ENCODE measurements around the gene NDUFS6. TPM values are rescaled to one million over a fixed set of nuclear protein-coding genes. Genes with fewer than 3 reads are reported as not detected.

Gene NDUFS6
- total RNA-seq, 4 donors from 2014 or later, result 38.9 to 64.5 (median 51.2) TPM

DNA sequence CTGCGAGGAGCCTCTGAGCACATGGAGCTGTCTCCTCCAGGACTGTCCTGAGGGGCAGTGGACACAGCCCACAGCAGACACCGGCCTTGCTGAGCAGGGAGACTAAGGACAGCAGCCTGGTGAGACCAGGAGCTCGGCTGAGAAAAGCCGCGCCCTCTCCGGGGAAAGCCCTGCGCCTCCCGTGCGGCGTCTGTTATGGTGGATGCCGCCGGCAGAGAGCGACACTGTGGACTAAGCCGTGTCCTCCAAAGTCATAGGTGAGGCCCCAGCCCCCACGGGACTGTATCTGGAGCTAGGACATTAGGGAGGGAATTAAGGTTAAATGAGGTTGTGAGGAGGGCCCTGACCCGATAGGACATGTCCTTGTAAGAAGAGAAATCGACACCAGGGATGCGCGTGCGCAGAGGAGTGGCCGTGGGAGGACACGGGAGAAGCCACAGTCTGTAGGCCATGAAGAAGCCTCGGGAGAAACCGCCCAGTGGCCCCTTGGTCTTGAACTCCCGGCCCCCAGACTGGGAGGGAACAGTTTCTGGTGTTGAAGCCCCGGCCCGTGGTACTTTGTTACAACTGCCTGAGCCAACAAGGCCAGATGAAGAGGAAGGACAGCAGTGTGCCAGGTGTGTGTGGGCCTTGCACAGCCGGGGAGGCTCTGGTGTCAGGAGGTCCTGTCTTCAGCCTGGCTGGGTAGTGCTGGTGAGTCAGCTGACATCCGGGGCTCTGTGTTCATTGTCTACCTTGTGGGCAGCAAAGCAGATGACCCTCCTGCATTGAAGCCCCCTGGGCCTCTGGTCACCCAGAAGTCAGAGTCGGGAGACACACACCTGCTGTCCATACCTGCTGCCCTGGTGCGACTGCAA lies 23.7 kb upstream of the NDUFS6 start:
- DNase-seq (ENCODE audit: low spot score in 2 of 2), result peak; percentile 44 to 56
- Histone ChIP-seq H3K9me3 (no peaks in the 10 kb centered on the region), H3K4me3 (no peak overlapping the region), H3K4me1 (no peaks in the 10 kb centered on the region), H3K27me3 (no peaks in the 10 kb centered on the region), H3K27ac (no peak overlapping the region), H3K36me3 (no peaks in the 10 kb centered on the region)
- TF ChIP-seq POLR2A (IDR thresholded peaks at IDR 0.05) (no peak), POLR2AphosphoS5 (IDR thresholded peaks at IDR 0.05) (no peak), EP300 (IDR thresholded peaks at IDR 0.05) (no peak)
- TF ChIP-seq, protein P1, sequence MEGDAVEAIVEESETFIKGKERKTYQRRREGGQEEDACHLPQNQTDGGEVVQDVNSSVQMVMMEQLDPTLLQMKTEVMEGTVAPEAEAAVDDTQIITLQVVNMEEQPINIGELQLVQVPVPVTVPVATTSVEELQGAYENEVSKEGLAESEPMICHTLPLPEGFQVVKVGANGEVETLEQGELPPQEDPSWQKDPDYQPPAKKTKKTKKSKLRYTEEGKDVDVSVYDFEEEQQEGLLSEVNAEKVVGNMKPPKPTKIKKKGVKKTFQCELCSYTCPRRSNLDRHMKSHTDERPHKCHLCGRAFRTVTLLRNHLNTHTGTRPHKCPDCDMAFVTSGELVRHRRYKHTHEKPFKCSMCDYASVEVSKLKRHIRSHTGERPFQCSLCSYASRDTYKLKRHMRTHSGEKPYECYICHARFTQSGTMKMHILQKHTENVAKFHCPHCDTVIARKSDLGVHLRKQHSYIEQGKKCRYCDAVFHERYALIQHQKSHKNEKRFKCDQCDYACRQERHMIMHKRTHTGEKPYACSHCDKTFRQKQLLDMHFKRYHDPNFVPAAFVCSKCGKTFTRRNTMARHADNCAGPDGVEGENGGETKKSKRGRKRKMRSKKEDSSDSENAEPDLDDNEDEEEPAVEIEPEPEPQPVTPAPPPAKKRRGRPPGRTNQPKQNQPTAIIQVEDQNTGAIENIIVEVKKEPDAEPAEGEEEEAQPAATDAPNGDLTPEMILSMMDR (IDR thresholded peaks at IDR 0.05), result no peak
- WGBS, result 89% methylated on average over 28 of the region's 31 CpGs

GRCh38 chr5:1778138-1779020 lies 22.8 kb upstream of the NDUFS6 start:
- WGBS, result 70% methylated on average over 18 of the region's 19 CpGs
- TF ChIP-seq, protein P1 (IDR thresholded peaks at IDR 0.05), result no peak
- TF ChIP-seq EP300 (IDR thresholded peaks at IDR 0.05) (no peak), POLR2AphosphoS5 (IDR thresholded peaks at IDR 0.05) (no peak), POLR2A (IDR thresholded peaks at IDR 0.05) (no peak)
- no peaks in the 10 kb centered on the region for H3K9me3 ChIP-seq

DNA sequence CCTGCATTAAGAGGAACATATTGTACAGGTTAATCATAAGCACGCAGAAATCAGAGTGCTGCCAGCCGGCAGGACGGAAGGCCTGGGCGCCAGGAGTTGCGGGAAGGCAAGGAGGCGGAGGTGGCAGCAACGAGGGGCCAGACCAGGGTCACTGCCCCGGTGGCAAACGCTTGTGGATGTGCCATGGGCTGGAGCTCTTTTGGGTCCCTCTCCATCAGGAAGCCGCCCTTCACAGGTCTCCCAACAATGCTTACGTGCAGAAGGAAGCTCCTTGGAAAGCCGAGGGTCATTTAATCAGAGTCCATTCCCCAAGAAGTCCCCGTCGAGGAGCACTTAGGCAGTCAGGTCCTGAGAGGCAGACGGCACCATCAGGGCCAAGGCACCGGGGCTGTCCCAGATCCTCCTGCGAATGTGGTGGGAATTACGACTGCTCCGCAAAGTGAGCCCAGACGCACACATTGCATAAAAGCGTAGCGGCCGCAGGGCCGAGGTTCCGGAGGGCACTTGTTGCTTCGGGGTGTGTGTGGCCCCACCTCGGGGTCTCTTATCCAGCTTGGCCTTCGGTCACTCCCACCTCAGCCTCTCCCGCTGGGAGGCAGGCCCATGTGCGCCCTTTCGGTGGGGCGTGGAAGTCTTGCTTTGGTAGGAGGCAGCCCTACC lies 22.1 kb upstream of the NDUFS6 start:
- DNase-seq (ENCODE audit: low spot score in 2 of 2), result peak; percentile 48 to 64
- Histone ChIP-seq H3K27ac (no peak overlapping the region), H3K4me1 (no peaks in the 10 kb centered on the region), H3K9me3 (no peaks in the 10 kb centered on the region), H3K27me3 (no peaks in the 10 kb centered on the region), H3K4me3 (no peak overlapping the region), H3K36me3 (no peaks in the 10 kb centered on the region)
- TF ChIP-seq, protein P1 (IDR thresholded peaks at IDR 0.05), result no peak
- TF ChIP-seq POLR2A (IDR thresholded peaks at IDR 0.05) (no peak), POLR2AphosphoS5 (IDR thresholded peaks at IDR 0.05) (no peak), EP300 (IDR thresholded peaks at IDR 0.05) (no peak)
- 88% methylated on average over 20 of the region's 32 CpGs for WGBS

More at GRCh38 chr5:1778138-1779020, 22.8 kb upstream of the NDUFS6 start:
- Histone ChIP-seq H3K27ac (no peak overlapping the region), H3K36me3 (no peaks in the 10 kb centered on the region), H3K4me1 (no peaks in the 10 kb centered on the region), H3K4me3 (no peak overlapping the region), H3K27me3 (no peaks in the 10 kb centered on the region)
- DNase-seq (ENCODE audit: low spot score in 2 of 2), result peak; percentile 21 to 57

DNA sequence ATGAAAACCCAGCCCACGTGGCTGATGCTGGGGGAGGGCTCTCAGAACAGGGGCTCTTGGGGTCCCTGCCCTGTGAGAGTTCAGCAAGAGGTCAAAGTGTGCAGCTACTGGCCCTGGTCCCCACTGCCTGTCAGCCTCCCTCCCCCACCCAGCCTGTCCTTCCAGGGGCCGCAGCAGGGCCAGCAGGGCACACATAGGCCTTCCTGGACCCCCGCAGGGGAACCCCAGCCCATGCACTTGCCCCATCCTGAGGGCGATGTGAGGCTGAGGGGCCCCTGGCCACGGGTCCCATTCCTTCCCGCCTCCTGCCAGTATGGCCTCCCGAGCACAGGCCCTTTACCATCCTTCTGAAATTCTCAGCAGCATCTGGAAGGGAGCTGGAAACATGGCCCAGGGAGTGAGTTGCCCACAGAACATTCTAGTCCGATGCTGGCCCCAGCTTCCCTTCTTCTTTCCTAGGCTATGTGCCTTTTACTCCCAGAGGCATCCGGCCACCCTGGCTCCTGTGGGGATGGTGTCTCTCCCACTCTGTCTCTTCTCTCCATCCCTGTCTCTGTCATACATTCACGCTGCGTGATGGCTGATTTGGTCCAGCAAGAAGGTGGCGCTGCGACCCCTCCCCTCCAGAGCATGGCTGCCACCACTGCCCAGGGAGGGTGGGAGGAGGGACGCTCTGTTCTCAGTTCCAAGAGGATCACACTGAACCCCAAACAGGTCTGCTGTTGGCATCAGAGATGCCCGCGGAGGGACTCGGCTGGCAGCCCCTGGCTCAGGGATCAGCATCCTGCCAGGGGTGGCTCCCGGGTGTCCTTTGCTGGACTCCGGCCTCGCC lies 21.2 kb upstream of the NDUFS6 start:
- H3K9me3 ChIP-seq, result no peaks in the 10 kb centered on the region
- TF ChIP-seq EP300 (IDR thresholded peaks at IDR 0.05), result no peak
- TF ChIP-seq POLR2A (IDR thresholded peaks at IDR 0.05), result no peak
- TF ChIP-seq, protein P1 (IDR thresholded peaks at IDR 0.05), result no peak
- H3K27ac ChIP-seq, result no peak overlapping the region
- no peaks in the 10 kb centered on the region for H3K36me3 ChIP-seq
- H3K27me3 ChIP-seq, result no peaks in the 10 kb centered on the region
- WGBS, result 71% methylated on average over 19 of the region's 20 CpGs
- no peaks in the 10 kb centered on the region for H3K4me1 ChIP-seq
- DNase-seq (ENCODE audit: low spot score in 2 of 2), result peak; percentile 37 to 75
- no peak overlapping the region for H3K4me3 ChIP-seq
